ENCODE results near the gene MUC2.

Gene MUC2

DNA sequence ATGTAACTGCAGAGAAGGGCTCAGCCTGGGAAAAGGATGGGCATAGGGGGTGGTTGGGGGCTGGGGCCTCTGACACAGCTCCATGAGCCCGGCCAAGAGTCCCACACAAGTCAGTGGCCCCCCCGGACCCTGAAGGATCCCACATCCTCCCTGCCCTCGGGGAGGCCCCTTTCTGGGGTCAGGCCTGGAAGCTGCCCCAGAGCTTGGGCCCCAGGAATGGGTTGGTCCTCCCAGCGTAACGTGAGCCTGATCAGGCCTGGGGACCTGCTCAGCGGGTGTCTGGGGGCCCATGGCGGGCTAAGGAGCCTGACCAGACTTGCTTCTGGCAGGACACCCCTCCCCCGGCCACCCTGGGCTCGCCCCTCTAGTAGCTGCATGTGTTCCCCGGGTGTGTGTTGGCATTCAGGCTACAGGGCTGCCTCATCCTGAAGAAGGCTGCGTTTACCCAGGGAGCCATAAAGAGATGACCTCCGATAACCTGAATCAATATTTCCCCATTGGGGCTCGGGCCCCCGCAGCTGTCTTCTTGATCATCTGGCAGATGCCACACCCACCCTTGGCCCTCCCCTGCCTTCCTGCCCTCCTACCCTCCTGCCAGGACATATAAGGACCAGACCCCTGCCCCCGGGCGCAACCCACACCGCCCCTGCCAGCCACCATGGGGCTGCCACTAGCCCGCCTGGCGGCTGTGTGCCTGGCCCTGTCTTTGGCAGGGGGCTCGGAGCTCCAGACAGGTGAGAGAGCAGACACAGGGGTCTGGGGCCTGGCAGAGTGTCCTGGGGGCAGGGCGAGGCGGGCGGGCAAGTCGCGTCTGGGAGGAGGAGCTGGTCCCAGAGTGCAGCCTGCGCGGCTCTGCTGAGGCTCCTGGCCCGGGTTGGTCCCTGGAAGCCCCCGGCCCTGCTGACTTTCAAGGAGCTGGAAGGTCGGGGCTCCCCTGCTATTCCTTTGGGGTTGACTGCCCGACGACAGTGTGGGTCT is at the start of gene MUC2:
MUC2 (plus strand) TSS at position 631 of the 978 bp plus-strand sequence.
- DNase-seq, result no peak

DNA sequence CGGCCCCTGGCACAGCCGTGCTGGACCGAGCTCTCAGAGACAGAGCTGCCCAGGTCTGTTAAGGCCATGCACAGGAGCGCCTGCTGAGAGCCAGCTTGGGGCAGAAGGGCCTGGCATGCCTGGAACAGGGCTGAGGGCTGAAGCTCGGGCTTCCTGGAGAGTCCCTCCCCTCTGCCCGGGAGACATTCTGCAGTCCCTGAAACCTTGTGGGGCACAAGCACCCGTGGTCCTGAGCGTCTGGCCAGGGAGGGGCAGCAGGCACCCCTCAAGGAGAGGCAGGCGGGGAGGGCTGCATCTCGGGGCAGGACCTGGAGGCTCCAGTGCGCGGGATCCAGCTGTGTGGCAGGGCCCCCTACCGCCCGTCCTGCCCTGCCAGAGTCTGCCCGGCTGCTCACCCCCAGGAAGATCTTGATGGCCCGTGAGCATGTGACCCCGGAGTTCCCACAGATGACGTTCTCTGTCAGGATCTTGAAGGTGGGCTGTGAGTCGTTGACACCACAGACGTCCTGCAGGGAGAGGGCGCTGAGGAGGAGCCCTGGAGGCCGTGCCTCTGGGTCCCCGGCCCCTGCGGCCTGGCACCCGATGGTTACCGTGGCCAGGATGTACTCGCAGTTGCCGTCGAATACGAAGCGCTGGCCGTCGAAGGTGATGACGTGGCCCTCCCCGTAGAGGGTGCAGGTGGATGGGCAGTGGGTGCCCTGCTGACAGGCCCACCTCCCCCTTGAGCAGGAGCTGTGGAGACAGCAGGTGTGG is 49.1 kb upstream of the MUC2 start:
- DNase-seq, result no peak

DNA sequence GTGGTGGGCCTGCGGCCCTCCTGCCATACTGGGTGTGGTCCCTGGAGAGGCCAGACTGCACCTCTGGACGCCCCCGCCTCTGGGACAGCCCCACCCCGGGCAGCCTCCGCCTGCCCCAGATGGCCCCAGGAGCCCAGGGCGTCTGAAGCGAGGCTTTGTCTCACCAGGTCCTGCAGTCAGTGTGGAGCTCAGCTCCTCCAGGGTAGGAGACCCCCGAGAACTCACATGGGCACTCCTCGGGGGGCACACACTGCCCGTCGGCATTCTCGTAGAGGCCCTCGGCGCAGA is 48.6 kb upstream of the MUC2 start:
- DNase-seq, result no peak

GRCh38 chr11:1026641-1027482 is 47.8 kb upstream of the MUC2 start:
- no peak for DNase-seq

DNA sequence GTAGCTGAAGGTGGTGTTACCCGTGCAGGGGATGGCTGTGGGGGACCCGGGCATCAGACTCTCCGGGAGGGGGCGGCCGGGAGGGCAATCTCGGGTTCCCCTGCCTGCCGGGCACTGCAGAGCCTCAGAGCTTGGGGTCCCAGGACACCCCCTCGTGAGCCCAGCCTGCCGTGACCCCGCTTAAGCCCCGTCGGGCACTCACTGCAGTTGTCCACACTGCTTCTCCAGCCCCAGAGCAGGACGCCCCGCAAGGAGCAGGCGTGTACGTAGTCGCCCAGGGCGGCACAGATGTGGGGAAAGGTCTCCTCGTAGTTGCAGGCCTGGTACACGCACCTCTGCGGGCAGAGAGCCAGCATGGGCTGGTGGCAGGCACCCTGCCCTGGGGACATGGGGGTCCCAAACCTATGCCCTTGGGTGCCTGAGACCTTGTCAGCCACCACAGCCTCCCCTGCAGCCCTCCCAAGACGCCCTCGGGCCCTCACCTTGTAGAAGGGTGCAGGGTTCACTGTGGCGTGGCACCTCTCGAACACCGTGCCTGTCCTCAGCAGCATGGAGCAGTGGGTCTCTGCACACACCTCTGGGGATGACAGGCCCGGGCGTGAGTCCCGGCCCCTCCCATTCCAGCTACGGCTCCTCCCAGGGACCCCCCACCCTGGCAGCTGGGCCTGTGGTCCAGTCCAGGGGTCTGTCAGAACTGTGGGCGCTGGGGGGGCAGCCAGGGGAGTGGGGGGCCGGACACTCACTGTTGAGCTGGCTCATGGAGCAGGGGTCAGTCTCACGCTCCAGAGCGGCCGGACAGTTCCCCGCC is 47.0 kb upstream of the MUC2 start:
- no peak for DNase-seq

- DNase-seq, result no peak
Measured at GRCh38 chr11:1028291-1028540, 46.5 kb upstream of the MUC2 start.

GRCh38 chr11:1028616-1029015 is 46.1 kb upstream of the MUC2 start:
- no peak for DNase-seq

GRCh38 chr11:1029051-1029450 is 45.6 kb upstream of the MUC2 start:
- no peak for DNase-seq

DNA sequence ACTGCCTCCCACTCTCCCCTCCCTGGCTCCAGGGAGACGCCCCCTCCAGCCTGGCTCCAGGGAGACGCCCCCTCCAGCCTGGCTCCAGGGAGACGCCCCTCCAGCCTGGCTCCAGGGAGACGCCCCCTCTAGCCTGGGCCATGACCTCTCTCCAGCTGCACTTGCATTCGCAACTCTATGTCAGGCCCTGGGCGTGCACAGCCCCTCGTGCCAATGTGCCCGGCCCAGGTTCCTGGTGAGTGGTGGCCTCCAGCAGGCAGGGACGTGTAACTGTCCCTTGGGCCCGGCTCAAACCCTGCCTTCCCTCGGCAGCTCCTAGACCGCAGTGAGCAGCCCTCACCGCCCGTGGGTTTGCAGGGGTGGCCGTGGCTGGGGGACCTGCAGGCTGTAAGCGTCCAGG is 45.0 kb upstream of the MUC2 start:
- DNase-seq, result no peak

- no peak for DNase-seq
Measured at GRCh38 chr11:1030086-1030485, 44.6 kb upstream of the MUC2 start.

- no peak for DNase-seq
Measured at GRCh38 chr11:1030556-1030955, 44.1 kb upstream of the MUC2 start.

- DNase-seq, result no peak
Measured at GRCh38 chr11:1031121-1031899, 43.4 kb upstream of the MUC2 start.

- DNase-seq, result no peak
Measured at GRCh38 chr11:1032310-1032891, 42.3 kb upstream of the MUC2 start.

GRCh38 chr11:1033016-1033798 is 41.5 kb upstream of the MUC2 start:
- no peak for DNase-seq

- no peak for DNase-seq
Measured at GRCh38 chr11:1034001-1034400, 40.7 kb upstream of the MUC2 start.

GRCh38 chr11:1034456-1035295 is 40.0 kb upstream of the MUC2 start:
- DNase-seq, result no peak

DNA sequence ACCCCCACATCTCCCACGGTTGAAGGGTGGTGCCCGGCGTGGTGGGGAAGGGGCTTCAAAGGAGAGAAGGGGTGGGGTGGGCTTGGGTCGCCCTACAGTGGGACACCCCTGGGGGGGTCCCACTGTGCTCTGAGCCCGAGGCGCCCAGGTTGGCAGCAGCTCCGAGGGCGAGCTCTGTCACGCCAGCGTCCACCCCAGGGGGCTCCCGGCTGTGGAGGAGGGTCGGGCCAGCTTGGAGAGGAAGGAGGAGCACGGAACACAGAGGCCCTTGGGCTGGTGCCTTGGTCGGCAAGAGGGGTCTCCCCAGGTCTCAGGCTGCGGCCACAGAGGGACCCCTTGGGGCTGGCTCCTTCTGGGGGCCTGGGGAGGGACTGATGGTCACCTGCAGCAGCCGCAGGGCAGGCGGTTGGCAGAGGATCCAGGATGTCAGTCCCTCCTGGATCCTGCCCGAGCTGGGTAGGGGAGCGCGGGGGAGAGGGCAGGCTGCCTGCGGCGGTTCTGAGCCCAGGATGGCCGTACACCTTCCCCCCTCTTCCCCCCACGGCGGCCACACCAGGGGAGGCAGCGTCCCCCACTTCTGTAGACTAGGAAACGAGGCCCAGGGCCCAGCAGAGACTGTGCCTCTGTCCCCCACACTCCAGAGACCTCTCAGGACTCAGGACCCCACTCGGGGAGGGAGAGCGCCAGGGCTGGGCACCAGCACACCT is 38.9 kb upstream of the MUC2 start:
- no peak for DNase-seq

GRCh38 chr11:1036303-1036923 is 38.3 kb upstream of the MUC2 start, which contains the start of gene MUC6:
Gene MUC6, minus strand, starts transcription at chr11:1036718. Its CDS starts 63 bp downstream, at chr11:1036655.
- DNase-seq, result no peak

Measured in activated CD4-positive, alpha-beta T cell treated with anti-CD3 and anti-CD28 coated beads for 48 hours (primary cell).